Upper lobe of left lung (tissue), 4 donors: ENCODE measurements around the gene BPIFA3.

ENCODE experiments used
- CTCF ChIP-seq, 6 experiments: fragments of 450-650 bp in 4 of 6; fragments of 200-600 bp in 2 of 6; sonication (generic) in 2 of 6; IDR thresholded peaks; one replicate each; pipeline ENCODE4 v1.5.1; 2016 to 2019; ENCODE audit warnings: antibody characterized with exemption in 6 of 6
- POLR2A ChIP-seq, 4 donors: fragments of 450-650 bp; IDR thresholded peaks; one replicate each; pipeline ENCODE4 v1.5.1; 2016 to 2017; ENCODE audit warnings: antibody characterized with exemption in 4 of 4, mild to moderate bottlenecking in 2 of 4

DNA sequence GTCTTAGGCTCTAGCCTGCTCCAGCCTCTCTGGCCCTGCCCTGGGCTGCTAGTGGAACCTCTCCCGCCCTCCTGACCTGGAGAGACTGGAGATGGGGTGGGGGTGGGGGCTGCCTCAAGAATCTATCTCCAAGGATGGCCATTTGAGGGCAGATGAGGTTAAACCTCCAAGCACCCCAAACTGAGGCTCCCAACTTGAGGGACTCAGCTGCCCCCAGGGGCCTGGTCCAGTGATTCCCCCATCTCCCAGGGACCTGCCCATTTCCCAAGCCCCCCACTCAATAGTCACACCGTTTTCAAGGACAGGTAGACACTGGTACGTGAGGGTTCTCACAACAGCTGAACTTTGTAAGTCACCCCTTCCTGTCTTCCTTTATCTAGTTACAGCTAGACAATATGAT is 58.7 kb downstream of the BPIFA3 start:
- TF ChIP-seq CTCF (IDR thresholded peaks at IDR 0.05), result no peak
- no peak for TF ChIP-seq POLR2A (IDR thresholded peaks at IDR 0.05)
